GM23338 (cell line): ENCODE measurements around the gene FANK1.

ENCODE experiments used
- CREB1 ChIP-seq: fragments of 250-450 bp; sonication (Bioruptor Pico); IDR thresholded peaks from 2 replicates; pipeline ENCODE4 v1.5.0; 2020; ENCODE audit warnings: low read depth, mild to moderate bottlenecking, moderate library complexity
- CTCF ChIP-seq, 2 experiments: fragments of 200-600 bp in 1 of 2; sonication (generic) in 1 of 2; conservative IDR thresholded peaks; 2 replicates each; pipeline versions ENCODE4 v1.5.1 to v1.6.1; 2016 to 2017; ENCODE audit warnings: antibody characterized with exemption in 2 of 2, low read depth in 2 of 2, mild to moderate bottlenecking in 2 of 2, moderate library complexity in 1 of 2
- EZH2phosphoT487 ChIP-seq: fragments of 200-600 bp; sonication (generic); IDR thresholded peaks from one replicate; pipeline ENCODE4 v1.8.1; 2018; ENCODE audit warnings: antibody characterized with exemption; ENCODE audit not compliant: unreplicated experiment
- POLR2AphosphoS5 ChIP-seq: IDR thresholded peaks from 2 replicates; pipeline ENCODE4 v1.6.1; 2016; ENCODE audit warnings: antibody characterized with exemption, low read depth
- REST ChIP-seq: IDR thresholded peaks from one replicate; pipeline ENCODE4 v1.6.1; 2018; ENCODE audit warnings: antibody characterized with exemption; ENCODE audit not compliant: unreplicated experiment
- ZNF114 ChIP-seq: fragments of 250-450 bp; sonication (Bioruptor Pico); IDR thresholded peaks from 2 replicates; pipeline ENCODE4 v1.5.0; 2020; ENCODE audit warnings: mild to moderate bottlenecking, moderate library complexity

GRCh38 chr10:125989791-125990190 lies 93.4 kb downstream of the FANK1 start:
- TF ChIP-seq CTCF (conservative IDR thresholded peaks at IDR 0.05; ENCODE audit: low read depth in 2 of 2) (no peak), POLR2AphosphoS5 (no peak), EZH2phosphoT487 (no peak), ZNF114 (no peak), REST (no peak), CREB1 (CRISPR knock-in tag) (no peak)
